ENCODE results near the gene TRAPPC5.

DNA sequence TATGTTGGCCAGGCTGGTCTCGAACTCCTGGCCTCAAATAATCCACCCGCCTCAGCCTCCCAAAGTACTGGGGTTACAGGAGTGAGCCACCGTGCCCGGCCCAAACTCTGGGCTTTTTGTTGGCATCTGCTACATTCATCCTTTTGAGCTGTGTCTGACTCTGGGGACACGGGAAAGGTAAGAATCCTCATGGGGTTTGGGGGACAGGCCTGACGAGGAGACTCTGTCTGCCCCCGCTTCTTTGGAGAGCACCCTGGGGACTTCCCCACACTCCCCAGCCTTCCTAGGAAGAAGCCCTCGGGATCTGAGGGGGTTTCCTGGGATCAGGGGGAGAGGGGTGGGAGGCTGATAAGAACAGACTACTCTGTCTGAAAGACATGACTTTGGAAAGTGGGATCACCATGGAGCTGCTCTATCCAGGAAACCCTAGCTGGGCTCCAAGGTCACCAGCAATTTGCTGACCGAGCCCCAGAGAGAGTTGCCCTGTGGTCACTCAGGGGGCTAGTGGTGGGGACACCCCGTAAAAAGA, 29.4 kb downstream of the TRAPPC5 start:
- TF ChIP-seq CTCF (IDR thresholded peaks at IDR 0.05) (no peak), POLR2A (IDR thresholded peaks at IDR 0.05) (no peak)
